ENCODE measurements around the gene RAB5IF.
"Not testable (repeated sequence)": the region's sequence is repeated elsewhere in the genome, so short reads cannot be mapped to it uniquely, and the experiment has no call there.

The RAB5IF gene, protein sequence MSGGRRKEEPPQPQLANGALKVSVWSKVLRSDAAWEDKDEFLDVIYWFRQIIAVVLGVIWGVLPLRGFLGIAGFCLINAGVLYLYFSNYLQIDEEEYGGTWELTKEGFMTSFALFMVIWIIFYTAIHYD

DNA sequence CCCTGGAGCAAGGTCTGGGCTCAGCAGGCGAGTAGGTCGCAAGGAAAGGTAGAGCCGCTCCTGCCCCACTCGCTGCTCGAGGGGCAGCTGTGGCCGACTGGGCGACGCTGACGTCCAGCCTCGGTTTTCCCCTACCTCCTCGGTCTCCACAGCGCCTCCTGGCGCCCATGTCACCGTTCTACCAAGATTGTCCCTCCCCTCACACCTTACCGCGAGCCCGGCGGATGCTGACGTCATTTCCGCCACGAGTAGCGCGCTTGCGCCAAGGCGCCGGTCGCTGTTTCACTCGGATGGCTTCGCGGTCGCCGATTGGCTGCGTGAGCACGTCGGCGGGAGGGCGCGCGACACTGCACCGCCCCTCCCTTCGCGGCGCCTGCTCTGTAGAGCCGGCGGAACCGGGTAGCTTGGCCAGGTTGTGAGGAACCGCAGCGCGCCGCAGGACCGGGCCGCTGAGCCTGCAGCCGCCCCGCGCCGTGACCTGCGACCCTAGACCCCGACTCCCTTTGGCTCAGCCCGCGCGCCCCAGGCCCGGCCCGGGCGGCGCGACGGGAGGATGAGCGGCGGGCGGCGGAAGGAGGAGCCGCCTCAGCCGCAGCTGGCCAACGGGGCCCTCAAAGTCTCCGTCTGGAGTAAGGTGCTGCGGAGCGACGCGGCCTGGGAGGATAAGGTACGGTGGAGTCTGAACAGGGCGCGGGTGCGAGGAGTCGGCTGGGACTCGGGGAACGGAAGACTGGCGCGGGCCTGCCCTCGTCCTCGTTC lies at the start of gene RAB5IF:
Gene RAB5IF, plus strand, starts transcription at position 381 of the 759 bp plus-strand sequence. Its CDS starts 173 bp downstream, at position 554.
- peak; percentile 99 for DNase-seq (ENCODE audit: low spot score)

DNA sequence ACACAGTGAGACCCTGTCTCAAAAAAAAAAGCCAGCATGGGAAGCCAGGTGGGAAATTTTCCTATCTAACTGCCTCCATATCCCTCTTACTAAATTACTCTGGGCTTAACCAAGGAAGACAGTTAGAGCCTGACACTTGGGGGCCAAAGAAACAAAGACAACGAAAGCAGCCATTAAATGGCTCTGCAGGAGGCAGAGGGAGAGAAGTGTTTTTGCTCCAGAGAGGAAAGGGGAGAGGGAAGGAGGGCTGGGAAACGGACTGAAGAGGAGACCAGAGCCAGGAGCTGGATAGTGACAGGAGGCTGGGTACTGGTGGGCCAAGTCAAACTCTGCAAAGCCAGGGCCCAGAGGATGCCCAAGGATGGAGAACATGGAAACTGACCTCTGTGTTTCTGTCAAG lies 42.9 kb upstream of the RAB5IF start:
- no peak for DNase-seq (ENCODE audit: low spot score)

DNA sequence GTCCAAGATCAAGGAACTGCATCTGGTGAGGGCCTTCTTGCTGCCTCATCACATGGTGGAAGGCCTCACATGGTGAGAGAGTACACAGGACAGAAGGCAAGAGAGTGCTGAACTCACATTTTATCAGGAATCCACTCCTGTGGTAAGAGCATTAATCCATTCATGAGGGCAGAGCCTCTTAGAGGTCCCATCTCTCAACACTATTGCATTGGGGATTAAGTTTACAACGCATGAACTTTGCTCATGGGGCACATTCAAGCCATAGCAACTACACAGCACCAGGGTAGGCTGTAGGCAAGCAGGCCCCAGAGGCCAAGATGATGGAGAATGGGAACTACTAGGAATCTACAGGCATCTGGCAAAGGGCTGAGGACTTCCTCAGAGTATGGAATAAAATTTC lies 42.2 kb upstream of the RAB5IF start:
- no peak for DNase-seq (ENCODE audit: low spot score)

DNA sequence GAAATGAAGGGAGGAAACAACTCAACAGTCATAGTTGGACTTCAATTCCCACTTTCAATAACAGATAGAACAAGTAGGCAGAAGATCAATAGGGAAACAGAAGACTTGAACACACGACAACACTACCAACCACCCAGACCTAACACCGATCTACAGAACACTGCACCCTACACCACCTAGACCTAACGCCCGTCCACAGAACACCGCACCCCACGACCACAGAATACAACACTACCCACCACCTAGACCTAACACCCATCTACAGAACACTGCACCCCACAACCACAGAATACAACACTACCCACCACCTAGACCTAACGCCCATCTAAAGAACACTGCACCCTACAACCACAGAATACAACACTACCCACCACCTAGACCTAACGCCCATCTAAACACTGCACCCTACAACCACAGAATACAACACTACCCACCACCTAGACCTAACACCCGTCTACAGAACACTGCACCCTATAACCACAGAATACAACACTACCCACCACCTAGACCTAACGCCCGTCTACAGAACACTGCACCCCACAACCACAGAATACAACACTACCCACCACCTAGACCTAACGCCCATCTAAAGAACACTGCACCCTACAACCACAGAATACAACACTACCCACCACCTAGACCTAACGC lies 41.4 kb upstream of the RAB5IF start:
- not testable (repeated sequence) for DNase-seq (ENCODE audit: low spot score)

DNA sequence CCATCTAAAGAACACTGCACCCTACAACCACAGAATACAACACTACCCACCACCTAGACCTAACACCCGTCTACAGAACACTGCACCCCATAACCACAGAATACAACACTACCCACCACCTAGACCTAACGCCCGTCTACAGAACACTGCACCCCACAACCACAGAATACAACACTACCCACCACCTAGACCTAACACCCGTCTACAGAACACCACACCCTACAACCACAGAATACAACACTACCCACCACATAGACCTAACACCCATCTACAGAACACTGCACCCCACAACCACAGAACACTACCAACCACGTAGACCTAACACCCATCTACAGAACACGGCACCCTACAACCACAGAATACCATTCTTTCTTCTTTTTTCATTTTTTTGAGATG lies 40.9 kb upstream of the RAB5IF start:
- DNase-seq (ENCODE audit: low spot score) = not testable (repeated sequence)

DNA sequence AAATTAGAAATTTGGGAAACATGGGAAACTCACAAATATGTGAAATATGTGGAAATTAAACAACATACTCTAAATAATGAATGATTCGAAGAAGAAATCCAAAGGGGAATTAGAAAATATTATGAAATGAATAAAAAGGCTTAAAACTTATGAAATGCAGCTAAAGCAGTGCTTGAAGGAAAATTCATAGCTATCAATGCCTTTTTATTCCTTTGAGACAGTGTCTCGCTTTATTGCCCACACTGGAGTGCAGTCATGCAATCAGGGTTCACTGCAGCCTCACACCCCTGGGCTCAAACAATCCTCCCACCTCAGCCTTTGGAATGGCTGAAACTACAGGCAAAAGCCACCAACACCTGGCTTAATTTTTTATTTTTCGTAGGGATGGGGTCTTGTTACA lies 40.1 kb upstream of the RAB5IF start:
- no peak for DNase-seq (ENCODE audit: low spot score)

DNA sequence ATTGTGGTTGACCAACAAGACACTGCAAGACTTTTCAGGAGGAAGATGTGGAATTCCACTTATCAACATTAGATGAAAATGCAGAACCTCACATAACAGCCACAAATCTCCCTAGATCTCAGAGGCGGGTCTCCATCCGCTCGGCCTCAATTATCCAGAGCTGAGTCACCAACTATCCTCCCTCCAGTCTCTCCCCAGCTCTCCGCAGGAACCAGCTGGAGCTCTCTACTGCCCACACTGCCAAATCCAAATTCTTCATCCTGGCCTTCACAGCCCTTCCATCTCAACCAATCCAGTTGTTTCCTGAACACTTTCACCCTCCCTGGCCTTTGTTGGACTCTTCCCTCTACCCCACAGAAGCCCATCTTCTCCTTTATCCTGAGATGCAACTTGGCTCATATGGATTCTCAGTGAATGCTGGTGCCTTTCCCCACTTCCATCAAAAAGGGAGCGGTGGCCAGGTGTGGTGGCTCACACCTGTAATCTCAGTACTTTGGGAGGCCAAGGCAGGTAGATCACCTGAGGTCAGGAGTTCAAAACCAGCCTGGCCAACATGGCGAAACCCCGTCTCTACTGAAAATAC lies 35.6 kb upstream of the RAB5IF start:
- peak; percentile 60 for DNase-seq (ENCODE audit: low spot score)

DNA sequence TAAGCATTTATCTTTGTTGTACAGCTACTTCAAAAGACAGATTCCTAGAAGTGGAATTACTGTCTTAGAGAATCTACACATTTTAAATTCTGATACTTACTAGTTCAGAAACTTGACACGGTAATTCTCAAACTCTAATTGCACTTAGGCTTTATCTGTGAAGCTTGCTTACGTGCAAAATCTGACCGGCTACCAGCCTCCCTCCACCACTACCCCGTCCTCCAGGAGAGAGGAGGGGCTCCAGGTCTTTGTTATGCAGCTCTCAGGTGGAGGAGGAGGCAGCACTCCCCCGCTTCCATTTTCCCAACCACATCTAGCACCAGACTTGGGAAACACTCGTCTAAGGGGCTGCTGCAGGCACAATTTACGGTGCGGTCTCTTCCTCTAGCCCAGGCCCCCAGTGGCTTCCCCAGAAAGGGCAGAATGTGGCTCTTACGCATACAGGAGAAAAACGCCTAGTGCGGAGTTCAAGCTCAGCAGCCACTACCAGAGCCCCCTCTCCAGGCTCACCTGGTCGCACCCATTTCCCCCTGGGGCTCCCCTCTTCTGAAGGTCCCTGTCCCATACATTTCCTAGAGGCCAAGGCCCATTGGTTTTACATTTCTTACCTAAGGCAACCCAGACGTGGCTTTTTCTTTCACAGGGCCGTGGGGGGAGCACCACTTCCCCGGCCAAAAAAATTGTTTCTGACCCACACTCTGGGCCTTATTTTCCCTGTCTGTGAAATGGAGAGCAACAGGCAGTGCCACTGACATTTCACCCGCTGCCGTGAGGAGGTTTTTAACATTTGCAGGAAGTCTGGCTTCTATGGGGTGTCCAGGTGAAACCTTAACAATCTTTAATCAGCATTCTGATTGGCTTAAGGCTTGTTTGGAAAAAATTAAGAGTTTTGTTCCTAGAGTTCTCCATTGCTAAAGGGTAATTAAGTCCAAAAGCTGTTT lies 33.7 kb upstream of the RAB5IF start:
- no peak for DNase-seq (ENCODE audit: low spot score)

DNA sequence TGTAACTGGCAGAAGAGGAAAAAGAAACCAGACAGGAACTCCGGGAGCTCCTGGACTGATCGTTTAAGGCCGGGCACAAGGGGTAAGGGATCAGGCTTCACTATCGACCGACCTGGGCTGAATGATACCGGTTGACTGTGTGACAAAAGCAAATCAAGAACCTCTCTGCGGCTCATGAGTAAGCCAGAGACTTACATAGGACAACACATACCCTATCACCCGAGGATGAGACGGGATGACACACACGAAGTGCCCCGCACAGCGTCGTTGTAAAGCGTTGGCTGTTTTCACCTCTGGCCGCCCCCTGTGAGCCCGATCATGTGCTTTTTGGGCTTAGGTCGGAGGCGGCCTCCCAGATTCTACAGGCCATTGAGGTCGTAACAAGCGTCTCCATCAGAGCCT lies 32.9 kb upstream of the RAB5IF start:
- peak; percentile 18 for DNase-seq (ENCODE audit: low spot score)

DNA sequence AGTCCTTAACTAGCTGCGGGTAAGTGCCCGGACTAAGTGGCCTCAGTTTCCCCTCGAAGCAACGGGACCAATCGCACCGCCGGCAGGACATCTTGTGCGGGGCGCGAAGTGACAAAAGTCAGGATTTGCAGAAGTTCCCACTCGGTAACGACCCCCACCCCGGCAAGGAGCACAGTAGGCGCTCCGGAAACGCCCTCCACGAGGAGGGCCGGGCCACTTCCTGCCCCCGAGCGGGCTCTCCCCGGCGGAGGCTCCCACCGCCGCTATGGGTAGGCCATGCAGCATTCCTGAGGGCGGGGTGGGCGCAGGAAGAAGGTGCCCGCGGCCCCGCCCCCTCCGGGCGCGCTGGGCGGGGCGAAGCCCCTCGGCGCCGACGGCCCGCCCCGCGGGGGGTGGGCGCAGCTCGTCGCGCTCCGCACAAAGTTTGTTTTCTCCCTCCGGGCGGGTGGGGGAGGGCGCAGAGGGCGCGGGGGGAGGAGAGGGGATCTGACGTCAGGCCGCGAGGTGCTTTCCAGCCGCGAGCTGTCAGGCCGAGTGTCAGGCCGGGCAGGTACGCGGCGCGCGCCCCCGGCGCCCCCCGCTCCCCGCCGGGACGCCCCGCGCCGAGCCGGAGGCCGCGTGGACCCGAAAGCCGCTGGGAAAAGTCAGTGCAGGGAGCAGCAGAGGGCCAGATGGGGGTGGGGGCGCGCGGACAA lies 32.3 kb upstream of the RAB5IF start, which contains the start of gene TGIF2:
Gene TGIF2, plus strand, starts transcription at position 495 of the 695 bp plus-strand sequence. CDS start 5,178 bp downstream, outside the sequence.
- peak; percentile 90 for DNase-seq (ENCODE audit: low spot score)

DNA sequence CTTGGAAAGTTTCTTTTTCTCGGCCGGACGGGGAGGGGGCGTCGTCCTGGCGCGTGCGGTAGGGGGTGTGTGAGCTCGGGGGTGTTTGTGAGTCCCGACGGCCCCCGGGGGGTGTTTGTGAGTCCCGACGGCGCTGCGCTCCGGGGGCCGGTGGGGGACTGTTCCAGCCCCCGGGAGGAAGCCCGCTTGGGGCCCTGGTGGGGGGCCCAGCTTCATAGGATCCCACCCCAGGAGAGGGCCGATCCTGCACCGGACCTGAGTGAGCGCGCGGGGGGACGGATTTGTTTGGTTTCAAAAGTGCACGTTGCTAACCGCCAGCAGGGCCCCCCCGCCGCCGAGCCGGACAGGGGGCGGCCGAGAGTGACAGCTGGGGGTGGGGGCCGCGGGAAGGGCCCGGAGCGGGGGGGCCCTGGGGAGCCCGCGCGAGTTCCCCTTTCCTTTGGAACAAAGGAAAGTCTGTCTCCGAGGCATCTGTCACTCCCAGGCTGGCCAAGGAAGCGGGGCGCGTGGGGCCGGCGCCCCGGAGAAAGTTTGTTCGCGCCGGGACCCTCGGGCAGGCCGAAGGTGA lies 31.7 kb upstream of the RAB5IF start:
- DNase-seq (ENCODE audit: low spot score) = no peak

DNA sequence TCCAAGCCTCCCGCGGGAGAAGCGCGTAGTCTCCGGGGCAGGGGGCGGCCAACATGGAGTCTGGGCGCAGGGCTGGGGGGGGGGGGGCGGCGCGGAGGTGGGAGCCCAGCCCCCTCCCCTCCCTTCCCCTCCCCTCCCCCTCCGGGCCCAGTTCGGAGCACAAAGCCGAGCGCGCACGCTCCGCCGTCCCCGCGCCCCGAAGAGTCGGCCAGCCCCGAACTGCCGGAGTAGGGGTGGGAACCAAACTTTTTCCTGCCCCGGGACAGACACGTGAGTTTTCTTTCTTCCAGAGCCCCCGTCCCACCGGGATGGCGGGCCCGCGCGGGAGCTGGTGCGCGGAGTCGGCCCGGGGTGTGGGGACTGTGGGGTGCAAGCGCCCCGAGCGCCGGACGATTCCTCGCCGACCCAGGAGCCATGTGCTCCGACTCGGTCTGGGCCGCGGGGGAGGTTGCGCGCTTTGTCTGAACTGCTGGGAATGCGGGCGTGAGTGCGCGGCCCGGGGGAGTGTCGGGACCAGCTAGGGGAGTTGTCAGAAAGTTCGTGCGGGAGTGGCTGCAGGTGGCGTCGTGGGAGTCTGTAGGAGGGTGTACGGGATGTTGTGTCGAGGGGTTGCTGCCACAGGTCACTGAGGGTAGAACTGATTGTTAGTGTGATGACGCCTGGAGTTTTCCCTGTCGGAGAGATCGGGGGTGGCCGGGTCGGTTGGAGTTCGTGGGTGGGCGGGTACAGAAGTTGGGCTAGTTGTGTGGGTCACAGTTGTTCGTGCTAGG lies 31.0 kb upstream of the RAB5IF start:
- DNase-seq (ENCODE audit: low spot score) = peak; percentile 75

DNA sequence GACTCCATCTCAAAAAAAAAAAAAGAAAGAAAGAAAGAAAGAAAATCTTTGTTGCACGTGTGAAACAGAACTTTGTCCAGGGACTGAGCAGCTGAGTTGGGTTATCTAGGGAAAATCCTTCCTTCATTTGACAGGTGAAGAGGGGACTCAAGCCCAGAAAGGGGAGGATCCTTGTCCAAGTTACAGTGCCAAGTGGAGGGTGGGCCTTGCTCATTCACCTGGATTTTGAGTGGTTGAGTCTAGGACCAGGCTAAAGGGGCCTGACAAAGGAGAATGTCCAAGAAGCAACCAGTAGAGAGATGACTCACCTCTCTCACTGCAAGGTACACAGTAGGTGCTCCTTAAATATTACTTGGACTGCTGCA lies 29.5 kb upstream of the RAB5IF start:
- no peak for DNase-seq (ENCODE audit: low spot score)

DNA sequence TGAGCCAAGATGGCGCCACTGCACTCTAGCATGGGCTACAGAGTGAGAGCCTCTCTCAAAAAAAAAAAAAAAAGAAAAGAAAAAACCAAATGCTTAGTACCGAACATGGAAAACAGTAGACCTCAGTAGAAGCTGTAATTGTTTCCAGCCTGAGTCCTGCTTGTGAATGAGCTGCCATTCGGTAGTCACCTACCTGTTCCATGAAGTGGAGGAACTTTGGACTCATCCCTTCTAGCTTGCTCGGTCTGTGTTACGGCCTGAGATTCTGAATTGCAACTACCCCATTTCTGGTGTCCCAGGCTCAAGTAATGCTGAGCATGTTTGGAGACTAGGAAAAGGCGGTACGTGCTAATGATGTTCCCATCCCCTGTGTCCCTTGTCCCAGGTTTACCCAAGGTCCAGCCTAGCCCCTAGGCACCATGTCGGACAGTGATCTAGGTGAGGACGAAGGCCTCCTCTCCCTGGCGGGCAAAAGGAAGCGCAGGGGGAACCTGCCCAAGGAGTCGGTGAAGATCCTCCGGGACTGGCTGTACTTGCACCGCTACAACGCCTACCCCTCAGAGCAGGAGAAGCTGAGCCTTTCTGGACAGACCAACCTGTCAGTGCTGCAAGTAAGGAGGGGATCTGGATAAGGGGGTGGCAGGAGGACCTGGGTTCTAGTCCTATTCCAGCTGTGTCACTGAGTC lies 27.1 kb upstream of the RAB5IF start:
- DNase-seq (ENCODE audit: low spot score) = no peak

DNA sequence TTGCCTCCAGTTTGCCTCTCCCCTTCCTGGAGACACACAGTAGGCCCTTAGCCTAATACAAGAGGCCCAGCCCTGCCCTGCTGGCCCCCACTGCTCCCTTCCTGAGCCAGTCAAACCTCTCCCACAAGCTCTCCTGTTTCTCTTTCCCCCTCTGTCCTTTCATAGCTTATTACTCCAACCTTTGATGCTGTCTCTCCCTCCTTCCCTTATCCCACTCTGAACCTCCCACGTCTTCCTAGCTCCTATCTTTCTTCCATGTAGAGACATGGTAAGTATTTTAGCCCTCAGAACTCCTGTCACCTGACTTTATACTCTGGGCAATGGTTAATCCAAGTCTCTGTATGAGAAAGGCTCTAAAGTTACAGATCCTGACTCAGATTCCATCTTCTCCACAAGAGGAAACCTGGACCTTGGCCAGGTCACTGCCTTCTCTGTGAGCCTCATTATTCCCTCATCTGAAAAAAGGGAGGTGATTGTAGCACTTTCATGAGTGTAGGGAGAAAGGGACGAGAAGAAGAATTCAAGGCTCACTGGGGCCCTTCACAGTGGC lies 25.5 kb upstream of the RAB5IF start:
- DNase-seq (ENCODE audit: low spot score) = no peak

DNA sequence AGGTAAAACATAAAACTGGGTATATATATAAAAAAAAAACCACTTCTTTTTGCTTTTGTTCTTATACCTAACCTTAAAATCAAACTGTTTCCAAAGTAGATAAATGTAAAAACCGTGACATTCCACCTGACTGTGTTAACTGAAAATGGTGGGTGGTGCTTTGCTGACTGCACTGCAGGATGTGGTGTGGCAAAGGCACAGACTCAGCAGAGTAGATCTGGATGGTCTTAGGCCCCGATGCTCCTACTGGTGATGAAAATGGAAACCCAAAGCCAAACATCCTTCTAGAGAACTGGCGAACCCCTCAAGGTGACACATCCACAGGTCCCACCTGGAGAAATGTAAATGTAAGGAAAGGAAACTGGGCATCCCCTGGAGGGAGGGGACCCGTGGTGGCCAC lies 23.3 kb upstream of the RAB5IF start:
- DNase-seq (ENCODE audit: low spot score) = no peak

DNA sequence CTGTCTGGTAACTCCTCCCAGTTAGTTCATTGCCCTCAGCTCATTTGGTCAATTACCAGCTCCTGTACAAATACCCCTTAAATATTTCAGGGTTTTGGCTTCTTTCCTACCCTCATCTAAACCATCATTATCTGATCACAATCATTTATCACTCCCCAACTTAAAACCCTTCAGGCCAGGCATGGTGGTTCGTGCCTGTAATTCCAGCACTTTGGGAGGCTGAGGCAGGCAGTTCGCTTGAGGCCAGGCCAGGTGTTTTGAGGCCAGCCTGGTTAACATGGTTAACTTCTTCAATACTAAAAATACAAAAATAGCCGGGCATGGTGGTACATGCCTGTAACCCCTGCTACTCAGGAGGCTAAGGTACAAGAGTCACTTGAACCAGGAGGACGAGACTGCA lies 22.8 kb upstream of the RAB5IF start:
- DNase-seq (ENCODE audit: low spot score) = no peak

DNA sequence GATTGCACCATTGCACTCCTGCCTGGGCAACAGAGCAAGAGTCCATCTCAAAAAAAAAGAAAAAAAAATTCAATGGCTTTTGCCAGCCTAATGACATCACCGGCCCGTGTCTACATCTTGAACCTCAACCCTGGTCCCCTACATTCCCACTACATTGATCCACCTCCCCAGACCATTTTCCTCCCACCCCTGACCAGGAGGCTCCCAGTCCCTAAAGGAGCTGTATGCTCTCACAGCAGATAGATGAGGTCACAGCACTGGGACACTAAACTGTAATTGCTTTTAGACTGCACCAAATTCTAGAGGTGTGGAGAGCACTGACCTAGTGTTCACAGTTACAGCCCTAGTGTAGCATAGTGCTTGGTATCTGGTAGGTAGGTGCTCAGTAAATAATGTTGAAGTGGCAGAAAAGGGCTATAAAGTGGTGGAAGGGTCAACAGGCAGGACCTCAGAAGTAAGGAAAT lies 21.5 kb upstream of the RAB5IF start:
- DNase-seq (ENCODE audit: low spot score) = no peak

Measured in SW480 (cell line).